HG03025 (cell line): ENCODE measurements around the gene FARP1.

Experiments used
- ATAC-seq: cut with Tn5 transposase; IDR thresholded peaks from one replicate; pipeline ENCODE4 v1.9.1; 2021; ENCODE audit warnings: mild to moderate bottlenecking, moderate library complexity; ENCODE audit not compliant: unreplicated experiment, low FRiP score

Gene FARP1

DNA sequence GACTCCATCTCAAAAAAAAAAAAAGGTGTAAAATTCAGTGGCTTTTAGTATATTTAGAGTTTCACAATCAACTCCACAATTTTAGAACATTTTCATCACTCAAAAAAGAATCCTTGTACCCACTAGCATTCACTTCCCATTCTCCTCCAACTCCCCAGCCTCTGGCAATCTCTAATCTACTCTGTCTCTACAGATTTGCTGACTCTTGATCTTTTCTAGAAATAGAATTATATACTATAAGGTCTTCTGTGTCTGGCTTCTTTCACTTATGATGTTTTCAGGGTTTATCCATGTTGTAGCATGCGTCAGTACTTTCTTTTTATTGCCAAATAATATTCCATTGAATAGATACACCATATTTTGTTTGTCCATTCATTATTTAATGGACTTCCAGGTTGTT lies 8.0 kb upstream of the FARP1 start:
- ATAC-seq, result no peak

DNA sequence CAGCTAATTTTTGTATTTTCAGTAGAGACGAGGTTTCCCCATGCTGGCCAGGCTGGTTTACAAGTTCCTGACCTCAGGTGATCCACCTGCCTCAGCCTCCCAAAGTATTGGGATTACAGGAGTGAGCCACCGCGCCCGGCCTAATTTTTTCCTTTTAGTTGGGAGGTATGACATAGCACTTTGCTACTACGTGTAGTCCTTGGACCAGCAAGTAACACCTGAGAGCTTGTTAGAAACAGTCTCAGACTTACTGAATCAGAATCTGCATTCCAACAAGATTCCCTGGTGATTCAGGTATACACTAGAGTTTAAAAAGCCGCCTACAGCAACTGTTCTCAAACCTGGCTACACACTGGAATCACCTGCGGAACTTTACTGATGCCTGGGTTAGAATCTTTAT lies 1.8 kb upstream of the FARP1 start:
- no peak for ATAC-seq

GRCh38 chr13:98141509-98142379 lies 1.1 kb upstream of the FARP1 start:
- ATAC-seq, result no peak

- no peak for ATAC-seq
Observed at GRCh38 chr13:98143157-98143553, 261 bp downstream of the FARP1 start.

DNA sequence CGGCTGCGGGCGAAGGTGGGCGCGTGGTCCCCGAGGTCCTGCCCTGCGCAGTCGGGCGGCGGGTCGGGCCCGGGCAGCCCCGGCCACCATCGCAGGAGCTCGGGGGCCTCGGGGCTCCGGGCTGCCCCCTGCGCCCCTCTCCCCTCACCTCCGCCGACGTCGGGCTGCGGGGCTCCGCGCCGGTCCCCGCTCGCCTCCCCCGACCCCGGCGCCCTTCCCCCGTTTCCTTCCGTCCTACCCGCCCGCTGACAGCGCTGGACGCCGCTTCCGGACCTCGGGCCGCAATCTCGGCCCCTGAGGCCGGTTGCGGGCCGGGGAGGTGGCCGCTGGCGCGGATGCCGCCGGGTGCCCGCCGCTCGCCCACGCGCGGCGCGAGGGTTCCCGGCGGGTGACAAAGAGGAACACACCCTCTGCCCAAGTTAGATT lies 720 bp downstream of the FARP1 start:
- ATAC-seq, result no peak

DNA sequence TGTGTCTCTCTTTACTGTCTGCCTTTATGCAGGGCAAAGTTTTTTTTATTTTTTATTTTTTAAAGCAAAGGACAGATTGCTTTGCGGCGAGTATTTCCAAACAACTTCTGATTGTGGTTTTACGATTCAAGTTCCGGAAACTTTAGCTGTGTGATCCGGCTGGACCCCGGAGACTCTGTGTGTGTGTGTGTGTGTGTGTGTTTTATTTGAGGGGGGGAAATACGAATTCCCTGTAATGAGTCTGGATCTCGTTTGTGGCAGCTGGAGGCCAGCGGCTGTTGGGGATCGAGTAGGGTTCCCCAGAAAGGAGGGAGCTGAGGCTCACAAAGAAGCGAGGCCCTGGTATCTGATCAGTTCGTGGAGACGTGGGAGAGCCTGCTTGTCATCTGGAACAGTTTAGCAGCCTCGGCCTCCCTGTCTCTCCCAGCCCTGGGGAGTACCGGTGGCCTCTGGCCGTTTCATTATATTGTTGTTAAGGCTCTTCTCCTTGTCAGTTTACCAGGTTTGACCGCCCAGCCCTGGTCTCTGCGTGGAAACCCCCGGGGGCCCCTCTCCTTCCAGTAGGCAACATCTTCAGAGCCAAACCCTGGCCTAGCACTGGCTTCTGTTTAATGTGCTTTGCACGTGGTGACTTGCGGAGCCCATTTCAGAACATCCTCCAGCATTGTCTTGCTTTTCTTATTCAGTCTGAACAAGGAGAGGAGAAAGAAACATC lies 1.3 kb downstream of the FARP1 start:
- ATAC-seq, result no peak

GRCh38 chr13:98144801-98145350 lies 2.0 kb downstream of the FARP1 start:
- ATAC-seq, result no peak

DNA sequence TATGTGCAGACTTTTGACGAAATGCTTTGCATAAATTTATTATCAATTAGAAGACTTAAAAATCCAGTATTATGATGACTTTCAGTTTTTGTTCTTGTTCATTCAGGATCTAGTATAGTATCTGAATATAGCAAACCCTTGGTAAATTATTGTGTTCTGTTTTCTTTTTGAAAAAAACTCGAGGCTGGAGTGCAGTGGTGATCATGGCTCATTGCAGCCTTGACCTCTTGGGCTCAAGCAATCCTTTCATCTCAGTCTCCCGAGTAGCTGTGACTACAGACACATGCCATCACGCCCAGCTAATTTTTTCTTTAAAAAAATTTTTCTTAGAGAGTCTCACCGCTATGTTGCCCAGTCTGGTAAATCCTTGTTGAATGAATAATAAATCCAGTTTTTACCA lies 4.6 kb downstream of the FARP1 start:
- ATAC-seq, result no peak

- no peak for ATAC-seq
Observed at GRCh38 chr13:98150832-98151479, 8.1 kb downstream of the FARP1 start.

DNA sequence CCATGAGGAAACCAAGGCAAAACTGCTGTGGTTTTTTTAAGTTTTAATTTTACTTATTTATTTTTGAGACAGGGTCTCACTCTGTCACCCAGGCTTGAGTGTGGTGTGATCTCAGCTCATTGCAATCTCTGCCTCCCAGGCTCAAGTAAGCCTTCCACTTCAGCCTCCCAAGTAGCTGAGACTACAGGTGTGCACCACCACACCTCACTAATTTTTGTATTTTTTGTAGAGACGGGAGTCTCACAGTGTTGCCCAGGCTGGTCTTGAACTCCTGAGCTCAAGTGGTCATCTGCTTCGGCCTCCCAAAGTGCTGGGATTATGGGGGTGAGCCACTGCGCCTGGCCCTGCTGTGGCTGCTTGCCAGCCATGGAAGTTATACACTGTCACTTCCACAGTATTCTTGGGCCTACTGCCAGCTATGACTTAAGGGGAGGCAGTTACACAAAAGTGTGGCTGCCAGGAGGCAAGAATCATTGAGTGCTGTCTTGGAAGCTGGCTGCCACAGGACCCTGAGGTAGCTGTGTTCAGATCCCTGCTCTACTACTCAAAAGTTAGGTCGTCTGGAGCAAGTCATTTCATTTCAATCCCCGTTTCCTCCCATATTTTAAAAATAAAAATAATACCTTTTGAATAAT lies 12.7 kb downstream of the FARP1 start:
- no peak for ATAC-seq

DNA sequence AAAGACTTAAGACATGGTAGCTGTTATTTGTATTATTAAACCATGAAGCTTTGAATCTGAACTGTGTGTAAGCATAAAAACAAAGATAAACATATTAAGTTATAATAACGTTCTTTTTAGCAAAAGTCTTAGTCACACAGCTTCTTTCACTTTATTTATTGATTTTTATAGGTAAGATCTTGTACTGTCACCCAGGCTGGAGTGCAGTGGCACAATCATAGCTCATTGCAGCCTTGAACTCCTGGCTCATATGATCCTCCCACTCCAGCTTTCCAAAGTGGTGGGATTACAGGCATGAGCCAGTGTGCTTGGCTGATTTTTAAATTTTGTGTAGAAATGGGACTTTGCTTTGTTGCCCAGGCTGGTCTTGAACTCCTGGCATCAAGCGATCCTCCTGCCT lies 13.4 kb downstream of the FARP1 start:
- no peak for ATAC-seq

- no peak for ATAC-seq
Observed at GRCh38 chr13:98157188-98157587, 14.3 kb downstream of the FARP1 start.

- no peak for ATAC-seq
Observed at GRCh38 chr13:98157609-98158008, 14.7 kb downstream of the FARP1 start.

GRCh38 chr13:98158172-98158899 lies 15.4 kb downstream of the FARP1 start:
- no peak for ATAC-seq

DNA sequence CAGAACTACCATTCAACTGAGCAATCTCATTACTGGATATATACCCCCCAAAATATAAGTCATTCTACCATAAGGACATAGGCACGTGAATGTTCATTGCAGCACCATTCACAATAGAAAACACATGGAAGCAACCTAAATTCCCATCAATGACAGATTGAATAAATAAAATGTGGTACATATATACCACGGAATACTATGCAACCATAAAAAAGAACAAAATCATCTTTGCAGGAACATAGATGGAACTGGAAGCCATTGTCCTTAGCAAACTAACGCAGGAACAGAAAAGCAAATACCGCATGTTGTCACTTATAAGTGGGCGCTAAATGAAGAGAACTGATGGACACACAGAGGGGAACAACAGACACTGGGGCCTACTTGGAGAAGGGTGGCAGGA lies 20.0 kb downstream of the FARP1 start:
- ATAC-seq, result no peak

GRCh38 chr13:98169331-98169730 lies 26.4 kb downstream of the FARP1 start:
- no peak for ATAC-seq

- ATAC-seq, result no peak
Observed at GRCh38 chr13:98171900-98172589, 29.2 kb downstream of the FARP1 start.

DNA sequence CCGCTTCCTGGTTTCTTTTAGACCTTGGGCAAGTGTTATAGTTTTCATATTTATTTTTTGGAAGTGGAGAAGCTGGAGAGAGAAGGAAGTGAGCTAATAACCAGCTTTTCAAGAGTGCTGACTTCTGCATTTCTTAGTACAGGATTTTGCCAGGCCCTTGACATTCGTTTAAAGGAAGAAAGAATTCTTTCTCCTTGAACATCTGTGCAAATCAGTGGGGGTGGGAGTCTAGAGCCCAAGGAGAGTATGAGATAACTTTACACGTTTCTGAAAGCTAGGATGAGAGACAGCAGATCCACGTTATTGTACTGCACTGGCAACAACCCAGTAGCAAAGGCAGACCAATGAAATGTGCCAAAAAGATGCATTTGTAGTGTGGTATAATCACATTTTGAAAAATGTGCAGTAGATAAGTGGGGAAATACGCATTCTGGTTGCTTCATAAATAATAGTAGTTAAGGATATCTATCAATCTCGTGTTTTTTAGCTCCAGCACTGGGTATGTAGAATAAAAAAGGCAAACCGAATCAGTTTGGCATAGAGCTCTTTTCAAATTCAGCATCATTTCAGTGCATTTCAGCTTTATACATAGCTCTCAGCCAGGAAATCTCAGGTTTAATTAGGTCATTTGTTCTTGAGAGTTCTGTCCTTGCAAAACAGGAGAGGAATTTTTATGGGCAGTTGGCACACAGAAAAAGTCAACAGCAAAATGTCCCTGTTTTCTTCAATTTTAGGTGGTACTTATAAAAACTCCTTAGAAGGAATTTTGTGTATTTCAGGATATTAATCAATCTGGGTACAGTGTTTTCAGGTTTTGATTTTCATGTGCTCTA lies 29.9 kb downstream of the FARP1 start:
- no peak for ATAC-seq
